C1 segment of cervical spinal cord (tissue), 14 donors: ENCODE measurements around the gene KCTD1.

Source experiments
- DNase-seq, 14 donors: peaks; one replicate each; lab custom pipeline; 2025; lab: John Stamatoyannopoulos, UW

The KCTD1 gene

DNA sequence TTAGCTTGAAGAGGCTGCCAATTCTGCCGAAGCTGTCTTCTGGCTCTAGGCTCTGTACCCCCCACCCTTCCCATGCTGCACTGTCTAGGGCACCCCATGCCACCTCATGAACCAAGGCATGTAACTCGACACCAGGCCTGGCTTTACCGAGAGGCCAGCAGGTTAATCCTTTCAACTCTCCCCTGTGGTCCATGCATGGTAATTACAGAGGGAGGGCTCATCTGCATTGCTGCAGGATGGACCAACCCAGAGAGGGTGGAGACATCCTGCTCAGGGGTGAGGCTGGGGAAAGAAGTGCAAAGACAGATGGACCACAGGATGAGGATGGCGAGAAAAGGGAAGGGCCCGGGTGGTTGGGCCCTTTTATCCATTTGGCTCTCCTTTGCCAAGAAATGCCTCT, 65.8 kb downstream of the KCTD1 start:
- DNase-seq, result no peak

GRCh38 chr18:26480897-26481795, 67.2 kb downstream of the KCTD1 start:
- no peak for DNase-seq

DNA sequence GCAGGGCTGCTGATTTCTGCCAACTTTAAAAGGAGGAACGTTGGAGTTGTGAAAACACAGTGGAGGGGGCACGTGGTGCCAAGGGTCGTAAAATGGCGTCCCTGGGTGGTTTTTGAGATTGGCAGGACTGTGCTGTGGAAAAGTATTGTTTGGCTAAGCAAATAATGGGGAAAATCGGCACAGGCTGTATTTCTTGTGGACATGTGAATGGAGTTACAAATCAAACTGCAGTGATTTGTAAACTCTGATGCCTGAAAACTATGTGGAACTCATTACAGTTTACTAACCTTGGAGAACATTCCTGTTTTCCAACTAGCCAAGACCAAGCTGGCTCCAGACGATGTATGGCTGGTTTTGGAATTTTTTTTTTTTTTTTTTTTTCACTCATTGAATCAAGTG, 68.7 kb downstream of the KCTD1 start:
- DNase-seq, result no peak

DNA sequence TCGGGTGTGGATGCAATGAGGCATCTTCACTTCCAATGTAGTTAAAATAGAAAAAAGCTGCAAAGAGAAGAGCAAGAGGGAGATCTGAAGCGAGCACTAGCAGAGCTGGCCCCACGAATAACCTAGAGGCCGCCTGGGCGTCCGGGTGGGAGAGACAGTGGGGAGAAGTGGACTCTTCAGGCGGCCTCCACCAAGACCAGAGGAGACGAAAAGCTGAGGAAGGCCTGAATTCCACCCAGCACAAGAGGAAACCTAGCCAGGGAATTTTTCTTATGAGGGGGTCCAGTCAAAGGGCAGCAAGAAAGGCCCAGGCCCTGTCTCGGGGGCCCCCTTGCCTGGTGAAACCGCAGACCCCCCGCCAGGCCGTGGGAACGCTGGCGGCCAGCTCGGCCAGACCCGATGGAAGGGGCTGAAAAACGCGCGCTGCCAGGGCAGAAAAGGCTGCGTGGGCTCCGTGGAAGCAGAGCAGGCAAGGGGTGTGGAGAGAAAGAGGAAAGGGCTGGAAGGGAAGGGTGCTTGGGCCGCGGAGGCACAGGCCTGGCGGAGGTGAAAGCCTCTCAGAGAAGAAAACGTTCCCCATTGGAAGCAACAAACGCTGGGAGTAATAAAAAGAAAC, 69.2 kb downstream of the KCTD1 start:
- DNase-seq, result no peak

DNA sequence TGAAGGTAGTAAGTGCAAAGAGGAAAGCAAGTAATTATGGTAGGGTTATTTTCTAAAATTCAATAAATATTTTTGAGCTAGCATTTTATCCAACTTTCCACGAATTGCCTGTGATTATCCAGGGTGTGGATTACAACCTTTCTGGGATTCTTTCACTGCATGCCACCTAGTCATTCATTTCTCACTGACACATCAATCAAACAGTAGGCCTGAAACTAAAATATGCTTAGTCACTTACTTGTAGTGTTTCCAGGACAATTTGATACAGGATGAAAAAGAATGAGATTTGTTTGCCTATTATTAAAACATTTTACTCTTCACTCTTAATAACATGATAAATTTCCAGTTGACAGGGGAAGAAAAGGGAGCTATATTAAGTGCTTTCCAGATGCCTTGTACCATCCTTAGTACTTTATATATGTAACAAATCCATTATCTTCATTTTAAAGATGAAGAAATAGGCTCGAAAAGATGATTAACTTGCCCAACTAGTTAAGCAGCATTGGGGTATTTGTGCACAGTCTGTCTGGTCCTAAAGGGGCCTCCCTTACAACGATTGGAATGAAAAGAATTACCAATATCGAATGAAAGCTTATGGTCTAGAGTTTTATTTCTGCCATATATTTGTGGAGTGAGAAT, 70.4 kb downstream of the KCTD1 start:
- no peak for DNase-seq

- DNase-seq, result no peak
Observed at GRCh38 chr18:26476697-26477096, 71.7 kb downstream of the KCTD1 start.

DNA sequence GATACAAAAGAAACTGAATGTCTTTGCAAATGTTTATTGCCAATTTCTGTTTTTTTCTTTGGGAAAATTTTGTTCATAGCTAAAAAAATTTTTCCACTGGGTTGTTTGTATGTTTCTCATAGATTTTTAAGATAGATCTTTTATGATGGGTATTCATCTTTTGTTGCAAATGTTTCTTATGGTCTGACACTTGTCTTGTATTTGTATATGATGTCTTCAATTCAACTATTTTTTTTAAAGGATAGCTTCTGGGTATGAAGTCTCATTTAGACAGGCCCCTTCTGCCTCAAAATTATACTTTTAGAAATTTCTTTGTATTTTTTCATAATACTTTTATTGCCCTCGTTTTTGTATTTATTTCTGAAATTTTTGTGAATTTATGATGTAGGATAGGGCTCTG, 73.8 kb downstream of the KCTD1 start:
- DNase-seq, result no peak

DNA sequence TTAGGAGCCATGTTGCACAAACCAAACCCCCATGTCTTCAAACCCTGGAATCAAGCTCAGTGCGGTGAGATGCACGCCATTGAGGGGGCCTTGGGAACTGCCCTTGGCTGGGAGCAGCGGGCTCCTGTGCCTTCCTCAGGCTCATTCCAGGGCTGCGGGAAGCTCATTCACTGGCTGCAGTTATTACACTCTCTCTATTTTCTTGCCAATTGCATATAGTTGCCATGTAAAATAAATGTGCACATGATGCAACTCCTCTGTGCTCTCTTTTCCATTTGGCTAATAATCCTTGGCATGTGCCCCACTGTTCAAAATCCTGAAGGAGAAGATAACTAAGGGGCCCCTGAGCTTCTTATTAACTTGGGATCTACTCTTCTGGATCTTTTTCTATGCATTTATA, 74.7 kb downstream of the KCTD1 start:
- no peak for DNase-seq

GRCh38 chr18:26471826-26472225, 76.5 kb downstream of the KCTD1 start:
- DNase-seq, result no peak

GRCh38 chr18:26471027-26471426, 77.3 kb downstream of the KCTD1 start:
- DNase-seq, result no peak

DNA sequence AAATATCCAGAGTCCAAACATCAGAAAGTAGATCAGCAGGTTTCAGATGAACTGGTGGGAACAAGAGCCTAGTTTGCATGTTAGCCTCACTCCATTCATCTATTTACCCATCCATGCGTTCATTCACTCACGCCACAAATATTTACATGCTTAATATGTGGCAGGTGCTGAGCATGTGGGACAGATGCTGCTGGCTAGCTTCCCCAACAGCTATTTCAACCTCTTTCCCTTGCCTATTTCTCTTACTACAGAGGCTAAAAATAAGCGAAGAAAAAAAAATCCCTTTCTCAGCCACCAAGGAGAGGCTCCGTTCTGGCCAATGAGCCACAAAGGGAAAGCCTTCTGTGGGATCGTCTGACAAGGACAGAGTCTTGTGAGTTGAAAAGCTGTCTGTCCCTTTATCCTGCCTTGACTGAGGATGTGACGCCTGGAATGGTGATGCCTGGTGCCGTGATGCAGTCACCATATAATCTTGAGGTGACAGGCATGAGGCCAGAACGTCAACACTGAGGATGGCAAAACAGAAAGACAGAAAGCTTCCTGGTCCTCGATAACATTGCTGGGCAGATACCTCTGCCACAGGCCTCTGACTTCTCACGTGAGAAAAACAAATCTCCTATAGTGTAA, 78.2 kb downstream of the KCTD1 start:
- DNase-seq, result no peak

GRCh38 chr18:26468931-26469340, 79.4 kb downstream of the KCTD1 start:
- no peak for DNase-seq

GRCh38 chr18:26466026-26466425, 82.3 kb downstream of the KCTD1 start:
- no peak for DNase-seq

DNA sequence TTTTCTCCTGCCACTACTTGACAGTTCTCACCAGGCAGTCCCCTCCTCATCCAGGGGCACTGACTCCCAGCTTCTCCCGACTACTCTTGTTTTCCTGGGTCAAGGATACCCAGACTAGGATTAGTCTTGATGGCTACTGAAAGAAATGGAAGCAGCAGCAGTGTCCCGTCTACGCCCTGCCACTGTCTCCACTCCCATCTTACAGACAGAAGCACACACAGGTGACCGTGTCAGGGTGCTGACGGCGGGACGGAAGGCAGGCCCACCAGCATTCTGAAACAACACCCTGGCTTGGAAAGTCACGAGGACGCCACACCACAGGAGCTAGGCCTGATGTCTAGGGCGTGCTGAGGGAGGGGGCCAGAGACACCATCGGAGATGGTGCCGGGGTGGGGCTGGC, 82.9 kb downstream of the KCTD1 start:
- DNase-seq, result no peak

DNA sequence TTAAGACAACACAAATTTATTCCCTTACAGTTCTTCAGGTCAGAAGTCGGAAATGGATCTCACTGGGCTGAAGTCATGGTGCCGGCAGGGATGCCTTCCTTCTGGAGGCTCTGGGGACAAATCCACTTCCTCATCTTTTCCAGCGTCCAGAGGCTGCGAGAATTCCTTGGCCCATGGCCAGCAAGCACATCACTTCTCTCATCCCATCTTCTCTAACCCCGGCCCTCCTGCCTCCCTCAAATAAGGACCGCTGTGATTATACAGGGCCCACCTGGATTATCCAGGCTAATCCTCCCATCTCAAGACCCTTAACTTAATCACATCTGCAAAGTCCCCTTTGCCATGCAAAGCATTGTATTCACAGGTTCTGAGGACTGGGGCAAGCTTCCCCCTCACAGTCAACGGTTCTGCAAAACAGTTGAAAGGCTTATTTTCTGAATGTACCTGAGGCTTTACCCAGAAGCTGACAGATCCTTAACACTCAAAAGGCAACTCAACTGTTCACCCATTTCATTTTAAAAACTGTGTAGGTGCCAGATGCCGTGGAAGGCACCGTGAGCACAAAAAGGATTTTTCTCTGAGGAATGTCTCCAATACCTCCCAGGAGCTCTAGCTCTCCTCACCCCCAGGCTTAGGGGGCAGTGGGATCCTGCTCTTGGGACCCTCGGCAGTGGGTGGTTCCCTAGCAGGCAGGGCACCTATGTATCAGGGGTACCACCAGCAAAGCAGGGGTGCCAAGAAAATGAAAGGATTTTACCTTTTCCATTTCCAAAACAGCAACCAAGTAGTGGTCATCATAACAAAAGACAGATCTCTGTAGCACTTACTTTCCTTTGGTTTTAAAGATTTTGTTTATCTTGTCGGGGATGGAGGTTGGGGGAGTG, 84.0 kb downstream of the KCTD1 start:
- no peak for DNase-seq

DNA sequence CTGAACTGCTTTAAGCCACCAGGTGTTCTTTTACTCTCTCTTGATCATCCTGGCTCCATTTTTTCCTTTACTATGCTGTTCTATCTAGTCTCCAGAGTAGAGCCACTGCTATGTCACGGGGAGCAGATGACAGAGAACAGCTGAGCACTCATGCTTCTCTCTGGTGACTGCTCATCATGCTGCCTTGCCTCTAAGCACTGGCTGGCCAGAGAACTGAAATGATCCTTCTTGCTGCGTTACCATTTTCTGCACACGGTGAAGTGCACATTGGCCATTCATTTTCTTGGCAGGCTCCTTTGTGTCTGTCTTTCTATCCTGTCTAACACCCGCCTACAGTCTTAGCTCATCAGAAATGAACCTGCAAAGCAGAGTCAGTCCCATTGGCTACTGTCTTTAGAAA, 86.0 kb downstream of the KCTD1 start:
- DNase-seq, result no peak

GRCh38 chr18:26461405-26461804, 86.9 kb downstream of the KCTD1 start:
- DNase-seq, result no peak

DNA sequence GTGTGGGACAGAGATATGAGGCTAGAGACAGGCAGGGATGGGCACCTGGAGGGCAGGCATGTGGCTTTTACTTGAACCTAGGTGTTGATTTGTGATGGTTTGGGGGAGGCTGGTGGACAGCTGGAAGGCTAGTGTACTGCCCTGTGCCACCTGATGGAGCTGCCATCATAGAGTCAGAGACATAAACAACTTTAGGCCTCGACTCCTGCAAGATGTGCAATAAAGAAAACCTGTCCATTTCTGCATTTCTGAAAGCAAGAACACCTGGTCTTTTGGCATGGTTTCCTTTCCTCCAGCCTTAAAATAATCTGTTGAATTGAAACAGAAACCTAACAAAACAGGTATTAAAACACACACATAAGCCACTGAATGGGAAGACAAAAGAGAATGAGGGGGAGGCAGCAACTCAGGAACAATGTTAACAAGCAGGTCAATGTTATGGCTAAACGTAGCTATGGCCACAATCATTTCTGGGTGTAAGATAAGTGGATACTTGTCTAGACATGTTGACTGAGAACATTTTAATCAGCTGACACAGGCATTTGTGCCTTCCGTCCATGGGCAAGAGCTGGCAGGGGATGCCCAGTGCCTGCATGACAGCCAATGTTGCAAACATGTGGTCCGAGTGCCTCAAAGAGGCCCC, 87.8 kb downstream of the KCTD1 start:
- peak in 1 of 14 donors; percentile 29 for DNase-seq

- DNase-seq, result no peak
Observed at GRCh38 chr18:26459884-26460283, 88.5 kb downstream of the KCTD1 start.

DNA sequence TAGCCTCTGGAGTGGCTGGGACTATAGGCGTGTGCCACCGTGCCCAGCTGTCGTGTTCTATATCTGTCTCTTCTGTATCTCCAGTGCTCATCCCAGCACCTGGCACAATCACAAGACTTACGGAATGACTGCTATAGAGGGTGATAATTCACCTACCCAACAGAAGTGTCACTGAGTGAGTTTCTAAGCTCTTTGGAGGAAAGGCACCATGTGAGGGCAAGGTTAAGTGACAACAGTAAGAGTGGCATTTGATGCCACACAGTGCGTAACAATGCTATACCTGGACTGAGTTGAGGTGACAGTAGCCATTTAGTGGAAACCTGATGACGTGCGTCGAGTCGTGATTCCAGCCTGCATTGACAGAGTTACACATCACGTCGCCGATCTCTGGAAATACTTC, 89.0 kb downstream of the KCTD1 start:
- DNase-seq, result no peak
